ENCODE data around the gene PPFIA1. TPM values are rescaled to one million over a fixed set of nuclear protein-coding genes. Genes with fewer than 3 reads are reported as not detected.

PPFIA1 gene
- total RNA-seq, 1 experiment from 2014 or later: 86.8 TPM

DNA sequence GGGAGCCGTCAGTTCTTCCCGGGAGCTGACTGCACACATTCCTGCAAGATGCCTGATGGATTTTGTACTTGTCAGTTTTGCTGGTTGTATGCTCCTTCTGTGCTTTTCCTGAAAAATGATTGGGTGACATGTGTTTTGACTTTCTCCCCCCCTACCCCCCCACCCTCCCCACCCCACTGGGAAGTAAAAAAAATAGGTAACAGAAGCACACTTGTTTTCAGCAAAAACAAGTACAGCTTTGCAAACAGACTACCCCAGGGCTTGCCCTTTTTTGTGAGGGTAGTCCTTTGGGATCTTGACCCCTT, 1.1 kb downstream of the PPFIA1 start:
- POLR2A ChIA-PET (ENCODE audit: unreplicated experiment): interaction anchor here (0.5 to 0.7 kb wide), 2 partner anchors 59 to 1148 kb away, joined by 6 to 11 read pairs; no protein-coding TSS in a partner anchor
- no TSS peak for BruUV-seq (replicated peaks)
- no peaks in the 10 kb centered on the region for H3K27me3 ChIP-seq (ENCODE audit: insufficient read depth, low read depth)
- peak overlapping the region; percentile 9 for H3K27ac ChIP-seq
- peaks cover 25% of the 10 kb centered on the region for H3K4me1 ChIP-seq (replicated peaks; ENCODE audit: insufficient read depth)
- no peaks in the 10 kb centered on the region for H3K9me3 ChIP-seq (ENCODE audit: insufficient read depth, low read depth)
- CTCF ChIA-PET: no interaction called here
- intact Hi-C loops (cut with micrococcal nuclease; ENCODE audit: unreplicated experiment): loop anchor here (2.0 kb wide), 1 partner anchor 35 kb away; no protein-coding TSS in a partner anchor
- peak overlapping the region; percentile 85 for H3K4me2 ChIP-seq
- H4K20me1 ChIP-seq (ENCODE audit: insufficient read depth): peaks cover 29% of the 10 kb centered on the region
- H3K79me2 ChIP-seq (ENCODE audit: low read depth): peaks cover 72% of the 10 kb centered on the region
- H3F3A ChIP-seq (ENCODE audit: insufficient read depth, low read depth): peaks cover 12% of the 10 kb centered on the region
- no peaks in the 10 kb centered on the region for H3K9me2 ChIP-seq (ENCODE audit: insufficient read depth)
- TF ChIP-seq EZH2 (IDR thresholded peaks at IDR 0.05; ENCODE audit: low read depth): no peak
- TF ChIP-seq, protein P1, sequence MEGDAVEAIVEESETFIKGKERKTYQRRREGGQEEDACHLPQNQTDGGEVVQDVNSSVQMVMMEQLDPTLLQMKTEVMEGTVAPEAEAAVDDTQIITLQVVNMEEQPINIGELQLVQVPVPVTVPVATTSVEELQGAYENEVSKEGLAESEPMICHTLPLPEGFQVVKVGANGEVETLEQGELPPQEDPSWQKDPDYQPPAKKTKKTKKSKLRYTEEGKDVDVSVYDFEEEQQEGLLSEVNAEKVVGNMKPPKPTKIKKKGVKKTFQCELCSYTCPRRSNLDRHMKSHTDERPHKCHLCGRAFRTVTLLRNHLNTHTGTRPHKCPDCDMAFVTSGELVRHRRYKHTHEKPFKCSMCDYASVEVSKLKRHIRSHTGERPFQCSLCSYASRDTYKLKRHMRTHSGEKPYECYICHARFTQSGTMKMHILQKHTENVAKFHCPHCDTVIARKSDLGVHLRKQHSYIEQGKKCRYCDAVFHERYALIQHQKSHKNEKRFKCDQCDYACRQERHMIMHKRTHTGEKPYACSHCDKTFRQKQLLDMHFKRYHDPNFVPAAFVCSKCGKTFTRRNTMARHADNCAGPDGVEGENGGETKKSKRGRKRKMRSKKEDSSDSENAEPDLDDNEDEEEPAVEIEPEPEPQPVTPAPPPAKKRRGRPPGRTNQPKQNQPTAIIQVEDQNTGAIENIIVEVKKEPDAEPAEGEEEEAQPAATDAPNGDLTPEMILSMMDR (conservative IDR thresholded peaks at IDR 0.05): no peak
- H3K36me3 ChIP-seq (ENCODE audit: low read depth): peaks cover 36% of the 10 kb centered on the region
- no peak overlapping the region for H2AFZ ChIP-seq
- DNase-seq: no peak
- H3K4me3 ChIP-seq: peak overlapping the region; percentile 85

DNA sequence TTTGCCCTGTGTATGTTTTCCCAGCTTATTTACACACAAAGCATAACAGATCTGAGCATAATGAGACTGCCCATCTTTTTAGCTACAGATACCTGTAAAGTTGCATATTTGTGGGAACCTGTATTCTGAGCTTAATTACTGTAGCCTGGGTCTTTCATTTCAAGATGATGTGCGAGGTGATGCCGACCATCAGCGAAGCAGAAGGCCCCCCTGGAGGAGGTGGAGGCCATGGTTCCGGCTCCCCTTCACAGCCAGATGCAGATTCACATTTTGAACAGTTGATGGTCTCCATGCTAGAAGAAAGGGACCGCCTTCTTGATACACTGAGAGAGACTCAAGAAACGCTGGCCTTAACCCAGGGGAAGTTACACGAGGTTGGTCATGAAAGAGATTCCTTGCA, 1.5 kb downstream of the PPFIA1 start:
- H3K4me2 ChIP-seq: peak overlapping the region; percentile 85
- peak overlapping the region; percentile 85; the same call in 1 of the 2 replicates for H3K4me3 ChIP-seq
- H3K36me3 ChIP-seq (ENCODE audit: low read depth): peaks cover 36% of the 10 kb centered on the region
- peaks cover 25% of the 10 kb centered on the region for H3K4me1 ChIP-seq (replicated peaks; ENCODE audit: insufficient read depth)
- no peak overlapping the region for H2AFZ ChIP-seq
- peaks cover 30% of the 10 kb centered on the region for H4K20me1 ChIP-seq (ENCODE audit: insufficient read depth)
- no peak overlapping the region for H3K27ac ChIP-seq
- CTCF ChIA-PET: interaction anchor here (0.5 kb wide), 1 partner anchor 205 kb away, joined by 3 read pairs; no protein-coding TSS in a partner anchor
- H3K27me3 ChIP-seq (ENCODE audit: insufficient read depth, low read depth): no peaks in the 10 kb centered on the region
- intact Hi-C loops (cut with micrococcal nuclease; ENCODE audit: unreplicated experiment): no loop called here
- POLR2A ChIA-PET (ENCODE audit: unreplicated experiment): interaction anchor here (0.5 kb wide), 1 partner anchor 59 kb away, joined by 6 read pairs; no protein-coding TSS in a partner anchor
- H3K9me2 ChIP-seq (ENCODE audit: insufficient read depth): no peaks in the 10 kb centered on the region
- TSS peak; percentile 39 for BruUV-seq (replicated peaks)
- TF ChIP-seq EZH2 (IDR thresholded peaks at IDR 0.05; ENCODE audit: low read depth): no peak
- TF ChIP-seq, protein P1 (conservative IDR thresholded peaks at IDR 0.05): no peak
- H3F3A ChIP-seq (ENCODE audit: insufficient read depth, low read depth): peaks cover 11% of the 10 kb centered on the region
- no peak for DNase-seq
- peaks cover 72% of the 10 kb centered on the region for H3K79me2 ChIP-seq (ENCODE audit: low read depth)
- no peaks in the 10 kb centered on the region for H3K9me3 ChIP-seq (ENCODE audit: insufficient read depth, low read depth)

DNA sequence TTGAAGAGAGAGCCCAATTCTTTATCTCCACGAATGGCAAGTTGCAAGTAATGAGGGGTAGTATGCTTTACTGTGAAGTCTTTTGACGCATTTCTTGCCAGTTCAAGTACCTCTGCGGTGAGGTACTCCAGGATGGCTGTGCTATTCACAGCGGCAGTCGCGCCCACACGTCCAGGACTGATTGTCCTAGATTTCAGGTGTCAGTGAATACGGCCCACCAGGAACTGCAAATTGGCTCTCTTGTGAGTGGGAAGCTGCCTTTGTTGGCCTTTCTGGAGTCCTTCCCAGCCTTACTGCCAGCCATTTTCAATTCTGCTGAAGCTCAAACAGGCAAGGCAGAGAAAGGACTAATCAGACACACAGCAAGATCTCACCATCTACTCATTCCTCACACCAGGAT, 8.5 kb downstream of the PPFIA1 start:
- Histone ChIP-seq H2AFZ (no peak overlapping the region), H3K36me3 (ENCODE audit: low read depth) (peaks cover 49% of the 10 kb centered on the region), H3K27ac (no peak overlapping the region), H3K4me1 (replicated peaks; ENCODE audit: insufficient read depth) (no peaks in the 10 kb centered on the region), H3K4me3 (no peak overlapping the region), H3K9me3 (ENCODE audit: insufficient read depth, low read depth) (no peaks in the 10 kb centered on the region), H3F3A (ENCODE audit: insufficient read depth, low read depth) (0 out of 2 replicates have a peak, but pooled peaks cover 3% of the 10 kb centered on the region), H3K27me3 (ENCODE audit: insufficient read depth, low read depth) (no peaks in the 10 kb centered on the region), H3K4me2 (no peak overlapping the region), H3K79me2 (ENCODE audit: low read depth) (peaks cover 65% of the 10 kb centered on the region), H4K20me1 (ENCODE audit: insufficient read depth) (peaks cover 36% of the 10 kb centered on the region), H3K9me2 (ENCODE audit: insufficient read depth) (no peaks in the 10 kb centered on the region)
- POLR2A ChIA-PET (ENCODE audit: unreplicated experiment): interaction anchor here (0.5 kb wide), 1 partner anchor 17 kb away, joined by 39 read pairs; no protein-coding TSS in a partner anchor
- BruUV-seq (replicated peaks): no TSS peak
- CTCF ChIA-PET: no interaction called here
- no peak for DNase-seq
- TF ChIP-seq, protein P1 (conservative IDR thresholded peaks at IDR 0.05): no peak
- TF ChIP-seq EZH2 (IDR thresholded peaks at IDR 0.05; ENCODE audit: low read depth): no peak
- intact Hi-C loops (cut with micrococcal nuclease; ENCODE audit: unreplicated experiment): no loop called here
